Ovary (tissue), 3 donors: ENCODE results near the gene PARG.

Experiments used
- CTCF ChIP-seq, 3 donors: fragments of 450-650 bp in 2 of 3; fragments of 200-600 bp in 1 of 3; IDR thresholded peaks; one replicate each; pipeline versions ENCODE4 v1.5.1 to v1.8.0; 2016 to 2022; ENCODE audit warnings: antibody characterized with exemption in 3 of 3, mild to moderate bottlenecking in 1 of 3
- EP300 ChIP-seq: sonication (generic); formaldehyde crosslinking; IDR thresholded peaks from one replicate; pipeline ENCODE4 v1.6.1; 2017; ENCODE audit warnings: antibody characterized with exemption
- POLR2A ChIP-seq: fragments of 450-650 bp; IDR thresholded peaks from one replicate; pipeline ENCODE4 v1.6.1; 2017; ENCODE audit warnings: antibody characterized with exemption, mild to moderate bottlenecking, moderate library complexity
- donor health status: DM: no; HTN: no; CAD: no.

DNA sequence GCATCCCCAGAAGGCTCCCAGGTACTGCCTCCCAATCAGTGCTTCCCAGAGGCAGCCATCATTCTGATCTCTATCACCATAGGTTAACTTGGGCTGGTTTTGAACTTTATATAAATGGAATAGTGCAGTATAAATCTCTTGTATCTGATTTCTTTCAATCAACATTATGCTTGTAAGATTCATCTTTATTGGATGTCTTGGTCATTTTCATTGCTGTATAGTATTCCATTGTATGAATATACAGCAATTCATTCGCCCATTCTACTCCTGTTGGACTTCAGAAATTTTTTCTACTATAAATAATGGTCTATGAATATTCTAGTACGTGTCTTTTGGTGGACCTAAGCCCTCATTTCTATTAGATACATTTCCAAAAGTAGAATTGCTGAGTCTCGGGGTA lies 163.6 kb downstream of the PARG start:
- TF ChIP-seq CTCF (IDR thresholded peaks at IDR 0.05) = no peak
- no peak for TF ChIP-seq EP300
- TF ChIP-seq POLR2A = no peak
